Endothelial cell of umbilical vein (primary cell): ENCODE measurements around the gene FHDC1. TPM values are rescaled to one million over a fixed set of nuclear protein-coding genes. Genes with fewer than 3 reads are reported as not detected.

Experiments
- BruUV-seq: library from RNA; stranded (reverse); fragments of 400-500 nt; replicated peaks from 2 replicates; lab custom pipeline; 2021; lab: Mats Ljungman, UMichigan
- CTCF ChIA-PET: fragments of 300-600, 350-600 bp; sonication (Branson Sonifier 250); formaldehyde crosslinking; loops from one replicate; lab custom pipeline; 2021; ENCODE audit warnings: antibody characterized with exemption, inconsistent platforms; lab: Charles Lee
- POLR2A ChIA-PET: fragments of 300-600, 350-600 bp; sonication (Branson Sonifier 250); formaldehyde crosslinking; loops from one replicate; lab custom pipeline; 2021; ENCODE audit warnings: antibody characterized with exemption, inconsistent platforms; lab: Charles Lee
- DNase-seq: peaks from one replicate; pipeline ENCODE4 v3.0.0-alpha.2; 2011; ENCODE audit warnings: low read depth, low spot score
- FAIRE-seq: peaks from 2 replicates; lab custom pipeline; 2011; peaks lifted over from hg19 to GRCh38; lab: Jason Lieb, UNC
- H2AFZ ChIP-seq: 2 replicates; pipeline ENCODE4 v1.6.0; 2012; ENCODE audit warnings: low read depth, low read length, control low read depth, inconsistent platforms
- H3K27ac ChIP-seq: 2 replicates; pipeline ENCODE4 v1.5.1; 2011; ENCODE audit warnings: low read depth, mild to moderate bottlenecking, control low read depth, low read length, moderate library complexity; ENCODE audit not compliant: insufficient read depth
- H3K27me3 ChIP-seq, 2 experiments: 2 replicates each; pipeline versions ENCODE4 v1.6.0 to v1.6.1; 2011; ENCODE audit warnings: low read length in 2 of 2, mixed read lengths in 1 of 2; ENCODE audit not compliant: control insufficient read depth in 2 of 2, insufficient read depth in 2 of 2
- H3K36me3 ChIP-seq, 2 experiments: 2 replicates in 1 of 2; 3 replicates in 1 of 2; pipeline ENCODE4 v1.5.1; 2011; ENCODE audit warnings: low read length in 2 of 2, mild to moderate bottlenecking in 1 of 2, moderate library complexity in 1 of 2; ENCODE audit not compliant: control insufficient read depth in 2 of 2, insufficient read depth in 2 of 2; ENCODE audit errors: extremely low read depth in 1 of 2
- H3K4me1 ChIP-seq: 3 replicates; pipeline ENCODE4 v1.5.1; 2011; ENCODE audit warnings: mild to moderate bottlenecking, low read length; ENCODE audit not compliant: control insufficient read depth, insufficient read depth; ENCODE audit errors: extremely low read depth
- H3K4me2 ChIP-seq: 2 replicates; pipeline ENCODE4 v1.6.1; 2011; ENCODE audit warnings: low read length, control low read depth, mixed read lengths; ENCODE audit not compliant: insufficient read depth
- H3K4me3 ChIP-seq, 3 experiments: fragments of 200-600 bp in 1 of 3; sonication (generic), shearing (Covaris generic) in 1 of 3; replicated peaks in 1 of 3; 2 replicates each; pipeline ENCODE4 v1.5.1; 2011 to 2016; ENCODE audit warnings: control low read depth in 3 of 3, low read length in 3 of 3, mild to moderate bottlenecking in 2 of 3, inconsistent platforms in 1 of 3, low read depth in 1 of 3, moderate library complexity in 1 of 3; ENCODE audit not compliant: insufficient read depth in 1 of 3
- H3K79me2 ChIP-seq: 2 replicates; pipeline ENCODE4 v1.6.0; 2012; ENCODE audit warnings: low read length, inconsistent platforms; ENCODE audit not compliant: control insufficient read depth, insufficient read depth
- H3K9ac ChIP-seq: replicated peaks from 2 replicates; pipeline ENCODE3; 2011; ENCODE audit warnings: low read length, control low read depth; ENCODE audit not compliant: insufficient read depth; ENCODE audit errors: extremely low read depth
- H3K9me1 ChIP-seq: replicated peaks from 3 replicates; pipeline ENCODE4 v1.6.0; 2011; ENCODE audit warnings: mild to moderate bottlenecking, low read length; ENCODE audit not compliant: control insufficient read depth, insufficient read depth; ENCODE audit errors: extremely low read depth
- H3K9me3 ChIP-seq: replicated peaks from 2 replicates; pipeline ENCODE4 v1.5.1; 2012; ENCODE audit warnings: low read length, inconsistent platforms; ENCODE audit not compliant: control insufficient read depth, insufficient read depth
- H4K20me1 ChIP-seq: replicated peaks from 2 replicates; pipeline ENCODE3; 2011; ENCODE audit warnings: mild to moderate bottlenecking, low read length; ENCODE audit not compliant: control insufficient read depth, insufficient read depth; ENCODE audit errors: extremely low read depth
- CTCF ChIP-seq, 2 donors: IDR thresholded peaks; 1 replicate in 1 of 2; 2 replicates in 1 of 2; pipeline ENCODE4 v1.5.1; 2011; ENCODE audit warnings: low read length in 2 of 2, mild to moderate bottlenecking in 2 of 2, moderate library complexity in 2 of 2, control low read depth in 1 of 2, inconsistent platforms in 1 of 2, low read depth in 1 of 2; ENCODE audit not compliant: insufficient read depth in 1 of 2; ENCODE audit errors: extremely low read depth in 1 of 2
- EZH2 ChIP-seq: IDR thresholded peaks from 2 replicates; pipeline ENCODE4 v1.6.1; 2012; ENCODE audit warnings: borderline replicate concordance, low read depth, mild to moderate bottlenecking, moderate library complexity, low read length, inconsistent platforms; ENCODE audit not compliant: severe bottlenecking
- FOS ChIP-seq: IDR thresholded peaks from 2 replicates; pipeline ENCODE4 v1.6.1; 2011; ENCODE audit warnings: mild to moderate bottlenecking, low read length, moderate library complexity, borderline replicate concordance; ENCODE audit not compliant: insufficient read depth
- GATA2 ChIP-seq: IDR thresholded peaks from 2 replicates; pipeline ENCODE4 v1.7.0; 2011; ENCODE audit warnings: low read depth, mild to moderate bottlenecking, moderate library complexity, mixed read lengths, low read length; ENCODE audit not compliant: insufficient read length, insufficient read depth
- JUN ChIP-seq: IDR thresholded peaks from 2 replicates; pipeline ENCODE4 v1.6.1; 2011; ENCODE audit warnings: borderline replicate concordance, low read depth; ENCODE audit not compliant: insufficient read length, insufficient read depth
- MAX ChIP-seq: IDR thresholded peaks from 2 replicates; pipeline ENCODE4 v1.6.1; 2011; ENCODE audit not compliant: insufficient read depth, insufficient read length
- MYC ChIP-seq: IDR thresholded peaks from one replicate; pipeline ENCODE4 v1.6.1; 2011; ENCODE audit warnings: mild to moderate bottlenecking, low read depth, low read length
- POLR2A ChIP-seq: IDR thresholded peaks from 2 replicates; pipeline ENCODE4 v1.6.1; 2012; ENCODE audit warnings: low read depth, mild to moderate bottlenecking, control low read depth, low read length
- POLR2AphosphoS5 ChIP-seq: IDR thresholded peaks from 2 replicates; pipeline ENCODE4 v1.6.1; 2012; ENCODE audit warnings: low read depth, mild to moderate bottlenecking, control low read depth, low read length, moderate library complexity; ENCODE audit not compliant: insufficient read depth
- dilution Hi-C: fragments of 300-500 bp; cut with MboI; formaldehyde crosslinking; loops from one replicate; pipeline ENCODE4 v1.15.0; 2019; ENCODE audit warnings: low sequenced_read_pairs; ENCODE audit not compliant: extremely low pct_ligation_motif_present
- intact Hi-C: fragments of 100-400 bp; cut with micrococcal nuclease; formaldehyde crosslinking; loops from one replicate; pipeline ENCODE4 v1.10.0; 2022
- polyA plus RNA-seq, 4 experiments: library from polyadenylated mRNA; depleted of rRNA in 3 of 4; stranded (reverse) in 3 of 4; unstranded in 1 of 4; fragments of >200 nt; gene quantifications; 2 replicates each; pipeline versions ENCODE4 v1.2.1 to v1.2.3, GENCODE V29; 2011 to 2012; ENCODE audit warnings: missing spikeins in 1 of 4
- total RNA-seq: library from RNA; stranded (reverse); gene quantifications from 2 replicates; pipeline ENCODE4 v1.2.3, GENCODE V29; 2021

Gene FHDC1
- total and polyA plus RNA-seq, 2 donors (not counting 3 experiments of a cell fraction or from before 2014, with no cell fraction given), result 0.03 to 0.18 TPM

DNA sequence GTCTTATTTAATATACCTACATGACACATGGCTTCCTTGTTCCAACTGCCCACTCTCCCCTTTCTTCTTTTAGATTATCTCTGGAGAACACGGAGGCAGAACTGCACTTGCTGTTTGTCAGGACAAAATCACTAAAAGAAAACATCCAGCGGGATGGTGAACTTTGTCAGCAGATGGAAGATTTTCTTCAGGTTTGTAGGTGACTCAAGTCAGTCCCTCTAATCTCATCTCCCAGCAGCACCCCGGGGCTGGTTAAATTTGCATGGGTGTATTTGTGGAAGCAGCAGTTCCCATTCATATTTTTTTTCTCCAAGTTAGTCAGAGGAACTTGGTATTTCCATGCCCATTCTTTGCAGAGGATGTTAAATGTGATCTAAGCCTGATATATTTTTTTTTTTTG, 31.8 kb downstream of the FHDC1 start:
- Histone ChIP-seq H3K27me3 (no peaks in the 10 kb centered on the region), H3K36me3 (no peaks in the 10 kb centered on the region), H3K9me3 (no peaks in the 10 kb centered on the region), H3K4me2 (no peak overlapping the region), H3K4me1 (no peaks in the 10 kb centered on the region), H2AFZ (no peak overlapping the region), H3K27ac (no peak overlapping the region), H3K79me2 (no peaks in the 10 kb centered on the region), H3K9me1 (no peaks in the 10 kb centered on the region), H3K4me3 (no peak overlapping the region), H4K20me1 (no peaks in the 10 kb centered on the region), H3K9ac (no peak overlapping the region)
- intact Hi-C loops (no loop called here), dilution Hi-C loops (no loop called here)
- BruUV-seq, result no TSS peak
- ChIA-PET POLR2A (interaction anchor here (0.6 kb wide), 1 partner anchor 289 kb away, joined by 3 read pairs; no protein-coding TSS in a partner anchor), CTCF (no interaction called here)
- DNase-seq (no peak), FAIRE-seq (no peak)
- no peak for TF ChIP-seq JUN
- no peak for TF ChIP-seq CTCF (IDR thresholded peaks at IDR 0.05; ENCODE audit: extremely low read depth in 1 of 2, insufficient read depth in 1 of 2, low read depth in 1 of 2, low read length in 2 of 2)
- TF ChIP-seq POLR2A, result no peak
- TF ChIP-seq POLR2AphosphoS5, result no peak
- no peak for TF ChIP-seq EZH2
- no peak for TF ChIP-seq MAX
- no peak for TF ChIP-seq FOS
- TF ChIP-seq GATA2, result no peak
- TF ChIP-seq MYC, result no peak
